IMR-90 (cell line): ENCODE data around the gene AARSD1. TPM values are rescaled to one million over a fixed set of nuclear protein-coding genes. Genes with fewer than 3 reads are reported as not detected.

ENCODE experiments used
- ATAC-seq: fragments of 200-7000 bp; cut with Tn5 transposase; 2 replicates; pipeline ENCODE4 v1.9.1; 2020; ENCODE audit warnings: low read depth, mild to moderate bottlenecking, moderate library complexity
- BruUV-seq: library from RNA; stranded (reverse); fragments of 400-500 nt; replicated peaks from 2 replicates; lab custom pipeline; 2021; lab: Mats Ljungman, UMichigan
- CTCF ChIA-PET: fragments of 300-600 bp; formaldehyde crosslinking; extraction: SDS; loops from one replicate; lab custom pipeline; 2021; ENCODE audit warnings: antibody characterized with exemption; lab: Yijun Ruan, JAX
- POLR2A ChIA-PET: fragments of 300-600 bp; sonication (Branson Sonifier 250); formaldehyde crosslinking; loops from one replicate; lab custom pipeline; 2022; ENCODE audit warnings: antibody characterized with exemption; ENCODE audit not compliant: unreplicated experiment; lab: Charles Lee
- DNase-seq: peaks from one replicate; pipeline ENCODE4 v3.0.0; 2013
- H2AFZ ChIP-seq: replicated peaks from 2 replicates; pipeline ENCODE3; 2013; ENCODE audit warnings: low read length, mild to moderate bottlenecking; ENCODE audit not compliant: poor library complexity
- H2AK5ac ChIP-seq: 2 replicates; pipeline ENCODE4 v1.6.1; 2013; ENCODE audit warnings: low read depth, low read length, inconsistent platforms
- H2AK9ac ChIP-seq: replicated peaks from 2 replicates; pipeline ENCODE3; 2013; ENCODE audit warnings: mild to moderate bottlenecking, low read depth, low read length, moderate library complexity; ENCODE audit not compliant: poor library complexity
- H2BK120ac ChIP-seq: 2 replicates; pipeline ENCODE4 v1.6.1; 2013; ENCODE audit warnings: low read depth, low read length, inconsistent platforms
- H2BK15ac ChIP-seq: 3 replicates; pipeline ENCODE4 v1.6.1; 2013; ENCODE audit warnings: low read depth, low read length, inconsistent platforms
- H2BK20ac ChIP-seq: 2 replicates; pipeline ENCODE4 v1.6.1; 2013; ENCODE audit warnings: low read depth, mild to moderate bottlenecking, inconsistent platforms, low read length, moderate library complexity
- H2BK5ac ChIP-seq: 2 replicates; pipeline ENCODE4 v1.6.1; 2013; ENCODE audit warnings: mild to moderate bottlenecking, low read depth, low read length, inconsistent platforms; ENCODE audit not compliant: poor library complexity, severe bottlenecking
- H3K14ac ChIP-seq: replicated peaks from 2 replicates; pipeline ENCODE4 v1.6.1; 2013; ENCODE audit warnings: low read depth, low read length, inconsistent platforms
- H3K18ac ChIP-seq: 2 replicates; pipeline ENCODE4 v1.6.1; 2013; ENCODE audit warnings: low read depth, low read length, control low read depth
- H3K23ac ChIP-seq: 2 replicates; pipeline ENCODE4 v1.6.1; 2013; ENCODE audit warnings: low read depth, low read length, inconsistent platforms
- H3K27ac ChIP-seq: 2 replicates; pipeline ENCODE4 v1.5.1; 2013; ENCODE audit warnings: mild to moderate bottlenecking, control low read depth, low read length; ENCODE audit not compliant: insufficient read depth
- H3K27me3 ChIP-seq: 2 replicates; pipeline ENCODE4 v1.6.1; 2013; ENCODE audit warnings: low read length; ENCODE audit not compliant: control insufficient read depth, insufficient read depth
- H3K36me3 ChIP-seq: 2 replicates; pipeline ENCODE4 v1.6.1; 2013; ENCODE audit warnings: low read length, mixed read lengths; ENCODE audit not compliant: control insufficient read depth, insufficient read depth
- H3K4ac ChIP-seq: 2 replicates; pipeline ENCODE4 v1.6.1; 2013; ENCODE audit warnings: low read depth, low read length, inconsistent platforms
- H3K4me1 ChIP-seq: 2 replicates; pipeline ENCODE4 v1.6.1; 2013; ENCODE audit warnings: low read length, mixed read lengths; ENCODE audit not compliant: control insufficient read depth, insufficient read depth
- H3K4me2 ChIP-seq: 2 replicates; pipeline ENCODE4 v1.6.1; 2013; ENCODE audit warnings: low read depth, mild to moderate bottlenecking, control low read depth, low read length, moderate library complexity
- H3K4me3 ChIP-seq: 2 replicates; pipeline ENCODE4 v1.5.1; 2013; ENCODE audit warnings: low read depth, mild to moderate bottlenecking, control low read depth, low read length, moderate library complexity; ENCODE audit not compliant: insufficient read depth
- H3K56ac ChIP-seq: 2 replicates; pipeline ENCODE4 v1.6.1; 2013; ENCODE audit warnings: low read length, inconsistent platforms; ENCODE audit not compliant: insufficient read depth; ENCODE audit errors: extremely low read depth
- H3K79me1 ChIP-seq, 2 experiments: 2 replicates each; pipeline ENCODE4 v1.6.1; 2013; ENCODE audit warnings: low read length in 2 of 2, inconsistent platforms in 1 of 2, low read depth in 1 of 2
- H3K9ac ChIP-seq: 2 replicates; pipeline ENCODE4 v1.6.1; 2013; ENCODE audit warnings: low read depth, low read length, control low read depth
- H3K9me1 ChIP-seq: 2 replicates; pipeline ENCODE4 v1.6.1; 2013; ENCODE audit warnings: low read length, inconsistent platforms; ENCODE audit not compliant: insufficient read depth
- H3K9me3 ChIP-seq: 2 replicates; pipeline ENCODE4 v1.6.1; 2013; ENCODE audit warnings: low read length; ENCODE audit not compliant: control insufficient read depth, insufficient read depth
- H4K20me1 ChIP-seq: 2 replicates; pipeline ENCODE4 v1.6.1; 2013; ENCODE audit warnings: low read length, inconsistent platforms; ENCODE audit not compliant: insufficient read depth
- H4K5ac ChIP-seq: 2 replicates; pipeline ENCODE4 v1.6.1; 2013; ENCODE audit warnings: mild to moderate bottlenecking, low read depth, low read length, control low read depth
- H4K8ac ChIP-seq, 2 experiments: 2 replicates each; pipeline ENCODE4 v1.6.1; 2013; ENCODE audit warnings: low read depth in 2 of 2, low read length in 2 of 2, control low read depth in 1 of 2, inconsistent platforms in 1 of 2
- H4K91ac ChIP-seq: 2 replicates; pipeline ENCODE4 v1.6.1; 2013; ENCODE audit warnings: low read depth, low read length, inconsistent platforms; ENCODE audit not compliant: insufficient read depth
- CEBPB ChIP-seq: IDR thresholded peaks from 2 replicates; pipeline ENCODE4 v1.6.1; 2012; ENCODE audit warnings: low read depth, low read length, improper control_type of control experiment
- MXI1 ChIP-seq: IDR thresholded peaks from 2 replicates; pipeline ENCODE4 v1.6.1; 2012; ENCODE audit warnings: low read depth, mild to moderate bottlenecking, low read length, moderate library complexity, borderline replicate concordance
- WGBS, 2 experiments: methylation state at CpG; one replicate each; pipeline versions ENCODE4 v1.1.5 to v1.1.7; 2013; ENCODE audit warnings: missing lambda C conversion rate in 2 of 2; ENCODE audit not compliant: insufficient read length in 1 of 2; ENCODE audit errors: extremely low coverage in 2 of 2; 5-methylcytosine and 5-hydroxymethylcytosine counted together
- dilution Hi-C: fragments of 300-500 bp; cut with HindIII; formaldehyde crosslinking; loops from one replicate; pipeline ENCODE4 v1.14.3; 2018; ENCODE audit warnings: low sequenced_read_pairs; ENCODE audit not compliant: unreplicated experiment
- in situ Hi-C: fragments of 300-500 bp; cut with MboI; formaldehyde crosslinking; loops from 3 replicates; pipeline ENCODE4 v1.14.3; 2019; ENCODE audit warnings: low sequenced_read_pairs, inconsistent platforms, mixed read lengths
- intact Hi-C: fragments of 100-400 bp; cut with micrococcal nuclease; formaldehyde crosslinking; loops from 2 replicates; pipeline ENCODE4 v1.10.0; 2022
- polyA plus RNA-seq, 3 experiments: library from polyadenylated mRNA; depleted of rRNA; stranded (reverse); fragments of >200 nt; gene quantifications; 2 replicates each; pipeline ENCODE4 v1.2.3, GENCODE V29; 2012; ENCODE audit warnings: low replicate concordance in 1 of 3
- total RNA-seq: library from RNA; depleted of rRNA; stranded (reverse); fragments of >200 nt; gene quantifications from 2 replicates; pipeline ENCODE4 v1.2.3, GENCODE V29; 2012

AARSD1 gene
- total and polyA plus RNA-seq, 2 of the 4 experiments (the other 2 are of a cell fraction): 55.0 to 58.9 TPM

DNA sequence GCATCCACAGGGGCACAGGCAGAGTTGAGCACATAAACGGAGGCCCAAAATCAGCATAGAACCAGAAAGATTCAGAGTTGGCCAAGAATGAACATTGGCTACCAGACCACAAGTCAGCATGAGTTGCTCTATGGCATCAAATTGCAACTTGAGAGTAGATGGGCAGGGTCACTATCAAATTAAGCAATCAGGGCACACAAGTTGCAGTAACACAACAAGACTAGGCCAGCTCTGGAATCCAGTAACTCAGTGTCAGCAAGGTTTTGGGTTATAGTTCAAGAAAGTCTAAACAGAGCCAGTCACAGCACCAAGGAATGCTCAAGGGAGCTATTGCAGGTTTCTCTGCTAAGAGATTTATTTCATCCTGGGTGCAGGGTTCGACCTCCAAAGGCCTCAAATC is 50.7 kb downstream of the AARSD1 start:
- no peak overlapping the region for H3K27ac ChIP-seq
- H3K4me1 ChIP-seq: peaks cover 5% of the 10 kb centered on the region; the same call in 1 of the 2 replicates
- TF ChIP-seq MXI1 (no peak), CEBPB (peak; percentile 38; the same call in 1 of the 2 replicates)
- no peak overlapping the region for H3K9ac ChIP-seq
- H2BK5ac ChIP-seq: no peak overlapping the region
- intact Hi-C loops (no loop called here), in situ Hi-C loops (no loop called here), dilution Hi-C loops (no loop called here)
- 0 out of 2 replicates have a peak, but pooled peaks cover 2% of the 10 kb centered on the region for H3K9me3 ChIP-seq
- no peaks in the 10 kb centered on the region for H3K36me3 ChIP-seq
- no peak overlapping the region for H4K8ac ChIP-seq
- H2AK5ac ChIP-seq: no peak overlapping the region
- H3K4me3 ChIP-seq: no peak overlapping the region
- H2AFZ ChIP-seq: no peak overlapping the region
- H3K79me1 ChIP-seq: no peaks in the 10 kb centered on the region
- DNase-seq (peak; percentile 6), ATAC-seq (peak; percentile 67)
- H4K91ac ChIP-seq: no peak overlapping the region
- no peak overlapping the region for H2BK20ac ChIP-seq
- H3K18ac ChIP-seq: no peak overlapping the region
- H3K56ac ChIP-seq: no peak overlapping the region
- no peaks in the 10 kb centered on the region; the same call in 1 of the 2 replicates for H4K20me1 ChIP-seq
- no peak overlapping the region for H3K23ac ChIP-seq
- H2BK120ac ChIP-seq: no peak overlapping the region
- no peak overlapping the region for H2AK9ac ChIP-seq
- peaks cover 2% of the 10 kb centered on the region; the same call in 1 of the 2 replicates for H3K9me1 ChIP-seq
- no peak overlapping the region for H4K5ac ChIP-seq
- H3K14ac ChIP-seq: no peak overlapping the region
- ChIA-PET POLR2A (no interaction called here), CTCF (no interaction called here)
- H3K4me2 ChIP-seq: no peak overlapping the region
- peaks cover 14% of the 10 kb centered on the region for H3K27me3 ChIP-seq
- no TSS peak for BruUV-seq
- no peak overlapping the region for H3K4ac ChIP-seq
- 85% methylated on average over 1 of the region's 2 CpGs; no CpG with 5 or more reads in 1 of the 2 experiments for WGBS, 2 experiments
- H2BK15ac ChIP-seq: no peak overlapping the region
